IPS-NIHi11 (cell line): ENCODE data around the gene ASXL3.

ENCODE experiments used
- DNase-seq: peaks from one replicate; pipeline ENCODE4 v3.0.0; 2012; ENCODE audit warnings: mixed read lengths, low spot score

Gene ASXL3

DNA sequence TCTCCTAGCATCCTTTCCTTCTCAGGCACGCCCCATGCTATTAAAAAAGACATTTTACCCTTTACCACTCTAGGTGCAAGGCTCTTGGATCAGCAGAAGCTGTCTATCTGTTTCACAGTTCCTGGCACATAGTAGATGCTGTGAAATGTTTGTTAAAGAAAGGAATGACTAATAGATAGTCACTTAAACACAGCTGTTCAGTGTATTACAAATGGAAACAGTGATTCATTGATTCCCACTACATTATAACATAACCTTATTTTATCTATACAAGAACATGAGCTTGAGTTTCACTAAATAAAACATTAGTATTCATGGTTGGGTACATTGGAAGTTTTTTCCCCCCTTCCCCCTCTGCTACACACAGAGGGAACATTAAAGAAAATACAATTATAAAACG, 142.1 kb downstream of the ASXL3 start:
- no peak for DNase-seq

- DNase-seq = no peak
Measured at GRCh38 chr18:33729556-33729955, 151.5 kb downstream of the ASXL3 start.

- peak; percentile 14 for DNase-seq
Measured at GRCh38 chr18:33733376-33733775, 155.4 kb downstream of the ASXL3 start.

- no peak for DNase-seq
Measured at GRCh38 chr18:33735428-33735827, 157.4 kb downstream of the ASXL3 start.

DNA sequence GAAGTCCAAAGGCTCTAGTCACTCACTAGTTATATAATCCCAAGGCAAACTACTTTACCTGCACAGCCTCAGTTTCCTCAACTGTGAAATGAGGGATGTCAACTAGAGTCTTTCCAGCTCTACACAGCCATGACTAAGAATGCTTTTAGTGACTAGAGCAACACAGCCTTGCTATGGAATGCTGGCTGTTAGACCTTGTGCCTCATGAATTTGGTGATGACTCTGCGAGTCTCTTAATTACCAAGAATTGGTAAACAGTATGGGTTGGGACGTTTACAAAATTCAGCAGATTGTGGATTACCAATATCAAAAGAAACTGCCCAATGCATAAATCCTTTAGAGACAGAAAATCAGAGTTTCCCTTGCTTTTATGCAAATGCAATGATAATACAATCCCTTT, 163.7 kb downstream of the ASXL3 start:
- no peak for DNase-seq

DNA sequence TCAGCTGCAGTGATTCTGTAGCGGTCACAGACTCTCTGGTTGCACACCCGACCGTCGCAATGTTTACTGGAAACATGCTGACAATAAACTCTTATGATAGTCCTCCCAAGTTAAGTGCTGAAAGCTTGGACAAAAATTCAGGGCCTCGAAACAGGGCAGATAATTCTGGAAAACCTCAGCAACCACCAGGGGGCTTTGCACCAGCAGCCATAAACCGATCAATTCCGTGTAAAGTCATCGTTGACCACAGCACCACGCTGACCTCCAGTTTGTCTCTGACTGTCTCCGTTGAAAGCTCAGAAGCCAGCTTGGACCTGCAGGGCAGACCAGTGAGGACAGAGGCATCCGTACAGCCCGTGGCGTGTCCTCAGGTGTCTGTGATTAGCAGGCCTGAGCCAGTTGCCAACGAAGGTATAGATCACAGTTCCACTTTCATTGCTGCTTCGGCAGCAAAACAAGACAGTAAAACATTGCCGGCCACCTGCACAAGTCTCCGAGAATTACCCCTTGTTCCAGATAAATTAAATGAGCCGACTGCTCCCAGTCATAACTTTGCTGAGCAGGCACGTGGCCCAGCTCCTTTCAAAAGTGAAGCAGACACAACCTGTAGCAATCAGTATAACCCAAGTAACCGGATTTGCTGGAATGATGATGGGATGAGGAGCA, 166.1 kb downstream of the ASXL3 start:
- no peak for DNase-seq

DNA sequence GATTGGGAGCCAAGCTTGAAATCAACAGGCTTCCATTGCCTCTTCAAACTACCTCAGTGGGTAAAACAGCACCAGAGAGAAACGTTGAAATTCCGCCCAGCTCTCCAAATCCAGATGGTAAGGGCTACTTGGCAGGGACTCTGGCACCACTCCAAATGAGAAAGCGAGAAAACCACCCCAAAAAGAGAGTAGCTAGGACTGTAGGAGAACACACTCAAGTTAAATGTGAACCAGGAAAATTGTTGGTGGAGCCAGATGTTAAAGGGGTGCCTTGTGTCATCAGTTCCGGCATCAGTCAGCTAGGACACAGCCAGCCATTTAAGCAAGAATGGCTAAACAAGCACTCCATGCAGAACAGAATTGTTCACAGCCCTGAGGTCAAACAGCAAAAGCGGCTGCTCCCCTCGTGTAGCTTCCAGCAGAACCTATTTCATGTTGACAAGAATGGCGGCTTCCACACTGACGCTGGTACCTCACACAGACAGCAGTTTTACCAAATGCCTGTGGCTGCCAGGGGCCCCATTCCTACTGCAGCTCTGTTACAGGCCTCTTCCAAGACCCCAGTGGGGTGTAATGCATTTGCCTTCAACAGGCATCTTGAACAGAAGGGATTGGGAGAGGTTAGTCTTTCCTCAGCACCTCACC, 167.3 kb downstream of the ASXL3 start:
- no peak for DNase-seq

DNA sequence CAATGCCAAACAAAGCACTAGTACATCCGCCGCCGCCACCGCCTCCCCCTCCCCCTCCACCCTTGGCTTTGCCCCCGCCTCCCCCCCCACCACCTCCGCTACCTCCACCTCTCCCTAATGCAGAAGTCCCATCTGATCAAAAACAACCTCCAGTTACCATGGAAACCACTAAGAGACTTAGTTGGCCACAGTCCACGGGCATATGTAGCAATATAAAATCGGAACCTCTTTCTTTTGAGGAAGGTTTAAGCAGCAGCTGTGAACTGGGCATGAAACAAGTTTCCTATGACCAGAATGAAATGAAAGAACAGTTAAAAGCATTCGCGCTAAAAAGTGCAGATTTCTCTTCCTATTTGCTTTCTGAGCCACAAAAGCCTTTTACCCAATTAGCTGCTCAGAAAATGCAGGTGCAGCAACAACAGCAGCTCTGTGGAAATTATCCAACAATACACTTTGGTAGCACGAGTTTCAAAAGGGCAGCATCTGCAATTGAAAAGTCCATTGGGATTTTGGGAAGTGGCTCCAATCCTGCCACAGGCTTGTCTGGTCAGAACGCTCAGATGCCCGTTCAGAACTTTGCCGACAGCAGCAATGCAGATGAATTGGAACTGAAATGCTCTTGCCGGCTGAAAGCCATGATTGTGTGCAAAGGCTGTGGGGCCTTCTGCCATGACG, 168.0 kb downstream of the ASXL3 start:
- DNase-seq = no peak

DNA sequence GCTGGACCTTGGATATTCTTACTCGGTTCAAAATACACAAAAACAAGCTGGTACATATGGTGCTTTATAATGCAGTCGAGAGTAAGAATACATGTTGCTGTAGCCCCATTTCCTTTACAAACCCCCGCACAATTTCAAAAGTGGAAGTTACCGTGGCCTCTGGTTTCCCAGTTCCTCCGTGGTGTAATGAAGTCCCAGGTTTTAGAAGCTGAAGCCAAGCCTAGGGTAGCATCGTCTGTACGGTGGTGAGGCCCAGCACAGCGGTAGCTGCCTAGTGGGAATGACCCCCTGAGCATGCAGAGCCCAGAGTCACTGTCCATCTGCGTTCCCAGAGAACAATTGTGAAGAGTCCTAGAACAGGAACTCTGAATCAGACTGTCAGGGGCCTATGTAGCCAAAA, 171.8 kb downstream of the ASXL3 start:
- no peak for DNase-seq

DNA sequence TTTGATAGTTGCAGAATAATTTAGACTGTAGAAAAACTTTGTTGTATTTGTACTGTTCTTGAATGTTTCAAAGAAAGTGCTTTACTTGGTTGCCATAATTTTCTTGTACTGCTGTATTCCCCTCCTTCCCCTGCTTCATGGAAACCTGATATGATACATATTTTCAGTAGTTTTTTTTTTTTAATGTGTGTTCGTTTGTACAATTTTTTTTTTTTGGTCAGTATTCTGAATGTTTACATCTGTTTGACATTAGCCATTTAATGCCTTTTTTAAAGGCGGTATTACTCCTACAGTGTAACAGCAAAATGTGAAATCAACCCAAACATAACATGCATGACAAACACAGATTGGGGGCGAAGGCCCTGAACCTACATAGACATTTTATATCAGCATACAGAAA, 172.3 kb downstream of the ASXL3 start:
- no peak for DNase-seq

GRCh38 chr18:33751613-33752221, 173.7 kb downstream of the ASXL3 start:
- peak; percentile 12 for DNase-seq

GRCh38 chr18:33755391-33755790, 177.4 kb downstream of the ASXL3 start:
- no peak for DNase-seq

- DNase-seq = no peak
Measured at GRCh38 chr18:33755931-33756560, 178.0 kb downstream of the ASXL3 start.

DNA sequence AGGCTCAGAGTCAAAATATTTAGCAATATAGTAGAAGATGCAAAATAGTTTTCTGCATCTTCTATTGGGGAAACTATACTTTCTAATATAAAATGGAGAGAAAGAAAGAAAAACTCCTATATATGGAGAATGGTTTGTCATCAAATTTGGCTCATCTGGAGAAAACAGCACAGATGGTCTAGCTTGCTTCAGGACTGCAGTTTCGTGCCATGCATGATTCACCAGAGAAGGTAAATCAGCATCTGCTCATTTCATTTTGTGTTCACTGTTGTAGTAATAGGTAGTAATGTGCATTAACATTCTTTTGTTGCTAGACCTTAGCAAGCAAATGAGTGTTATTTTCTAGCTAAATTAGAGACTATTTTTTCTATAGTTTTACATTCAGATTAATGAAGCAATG, 179.0 kb downstream of the ASXL3 start:
- DNase-seq = no peak

GRCh38 chr18:33761363-33761762, 183.3 kb downstream of the ASXL3 start:
- peak; percentile 14 for DNase-seq

DNA sequence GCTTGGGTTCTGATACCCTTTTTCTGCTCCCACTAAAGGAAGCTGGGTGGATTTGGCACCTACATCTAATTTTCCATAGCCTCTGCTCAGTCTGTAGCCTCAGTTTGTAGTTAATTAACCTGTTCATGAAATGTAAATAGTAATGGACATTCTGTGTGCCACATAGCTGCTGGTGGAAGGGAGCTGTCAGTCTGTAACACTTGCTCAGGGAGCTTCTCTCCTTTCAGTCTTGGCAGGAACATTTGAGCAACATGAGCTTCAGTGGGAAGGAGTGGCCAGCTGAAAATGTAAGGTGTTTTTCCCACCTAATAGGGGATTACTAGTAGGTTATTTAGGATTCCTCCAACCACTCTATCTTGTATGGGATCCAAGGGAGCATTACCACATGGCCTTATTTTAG, 203.4 kb downstream of the ASXL3 start:
- no peak for DNase-seq
